ENCODE data around the gene NTM.
"Not testable (repeated sequence)": the region's sequence is repeated elsewhere in the genome, so short reads cannot be mapped to it uniquely, and the experiment has no call there.

Gene NTM

DNA sequence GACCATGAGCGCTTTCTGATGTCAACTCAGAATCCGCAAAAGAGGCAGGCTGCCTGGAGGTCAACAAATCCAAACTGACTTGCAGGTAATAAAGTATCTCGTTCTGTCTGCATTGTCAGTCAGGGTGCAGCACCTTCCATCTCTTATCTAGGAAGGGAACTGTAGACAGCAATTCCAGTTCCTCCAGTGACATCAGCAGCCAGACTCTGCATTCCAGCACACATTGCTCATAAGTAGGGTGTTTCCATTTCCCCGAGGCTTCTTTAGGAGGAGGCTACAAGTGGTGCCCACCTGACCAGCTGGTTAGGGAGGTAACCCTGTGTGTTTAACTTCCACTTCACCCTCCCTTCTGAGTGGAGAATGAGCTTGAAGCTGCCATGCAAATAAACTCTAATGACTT lies 53.3 kb downstream of the NTM start:
- no peak for DNase-seq

DNA sequence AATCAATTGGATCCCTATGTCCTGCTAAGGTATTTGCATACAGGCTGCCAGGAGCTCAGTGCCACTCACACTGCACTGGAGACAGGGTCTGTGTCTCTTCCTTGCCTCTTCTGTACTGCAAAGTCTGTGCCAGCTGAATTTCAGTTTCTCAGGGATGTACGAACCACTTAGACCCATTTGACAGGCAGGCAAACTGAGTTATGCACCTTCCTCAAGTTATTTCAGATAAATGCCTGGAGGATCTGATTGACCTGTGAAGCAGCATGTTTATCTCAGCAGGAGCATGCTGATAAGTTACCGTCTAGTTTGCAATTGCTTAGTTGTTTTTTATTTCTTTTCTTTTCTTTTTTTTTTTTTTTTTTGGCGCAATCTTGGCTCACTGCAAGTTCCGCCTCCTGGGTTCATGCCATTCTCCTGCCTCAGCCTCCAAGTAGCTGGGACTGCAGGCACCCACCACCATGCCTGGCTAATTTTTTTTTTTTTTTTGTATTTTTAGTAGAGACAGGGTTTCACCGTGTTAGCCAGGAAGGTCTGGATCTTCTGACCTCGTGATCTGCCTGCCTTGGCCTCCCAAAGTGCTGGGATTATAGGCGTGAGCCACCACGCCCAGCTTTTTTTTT lies 54.0 kb downstream of the NTM start:
- not testable (repeated sequence) for DNase-seq

DNA sequence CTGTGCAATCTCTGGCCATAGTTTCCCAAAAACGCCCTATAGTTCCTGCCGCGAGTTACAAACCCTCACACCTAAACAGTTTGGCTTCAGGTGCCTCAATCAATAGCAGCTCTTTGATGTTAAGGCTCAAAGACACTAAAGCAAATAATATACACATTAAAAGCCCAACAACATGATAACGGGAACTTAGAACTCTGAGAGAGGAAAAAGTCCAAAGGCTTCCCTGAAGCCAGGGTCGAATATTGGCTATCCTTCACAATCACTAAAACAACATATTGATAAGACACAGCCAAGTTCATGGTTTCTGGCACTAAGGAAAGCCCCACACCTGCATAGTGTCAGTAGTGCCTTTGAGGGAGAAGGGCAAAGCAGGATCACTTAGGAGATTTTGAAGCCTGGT lies 54.9 kb downstream of the NTM start:
- no peak for DNase-seq

DNA sequence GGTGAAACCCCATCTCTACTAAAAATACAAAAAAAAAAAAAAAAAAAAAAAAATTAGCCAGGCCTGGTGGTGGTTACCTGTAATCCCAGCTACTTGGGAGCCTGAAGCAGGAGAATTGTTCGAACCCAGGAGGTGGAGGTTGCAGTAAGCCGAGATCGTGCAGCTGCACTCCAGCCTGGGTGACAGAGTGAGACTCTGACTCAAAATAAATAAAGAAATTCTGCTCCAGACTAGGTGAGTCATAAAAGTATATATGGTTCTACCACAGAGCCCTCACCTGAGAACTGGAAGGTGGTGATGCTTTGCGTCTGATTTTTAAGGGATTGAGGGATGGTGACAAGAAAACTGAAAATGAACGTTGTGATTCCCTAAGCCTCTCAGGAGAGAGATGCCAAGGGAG lies 58.4 kb downstream of the NTM start:
- DNase-seq = no peak

DNA sequence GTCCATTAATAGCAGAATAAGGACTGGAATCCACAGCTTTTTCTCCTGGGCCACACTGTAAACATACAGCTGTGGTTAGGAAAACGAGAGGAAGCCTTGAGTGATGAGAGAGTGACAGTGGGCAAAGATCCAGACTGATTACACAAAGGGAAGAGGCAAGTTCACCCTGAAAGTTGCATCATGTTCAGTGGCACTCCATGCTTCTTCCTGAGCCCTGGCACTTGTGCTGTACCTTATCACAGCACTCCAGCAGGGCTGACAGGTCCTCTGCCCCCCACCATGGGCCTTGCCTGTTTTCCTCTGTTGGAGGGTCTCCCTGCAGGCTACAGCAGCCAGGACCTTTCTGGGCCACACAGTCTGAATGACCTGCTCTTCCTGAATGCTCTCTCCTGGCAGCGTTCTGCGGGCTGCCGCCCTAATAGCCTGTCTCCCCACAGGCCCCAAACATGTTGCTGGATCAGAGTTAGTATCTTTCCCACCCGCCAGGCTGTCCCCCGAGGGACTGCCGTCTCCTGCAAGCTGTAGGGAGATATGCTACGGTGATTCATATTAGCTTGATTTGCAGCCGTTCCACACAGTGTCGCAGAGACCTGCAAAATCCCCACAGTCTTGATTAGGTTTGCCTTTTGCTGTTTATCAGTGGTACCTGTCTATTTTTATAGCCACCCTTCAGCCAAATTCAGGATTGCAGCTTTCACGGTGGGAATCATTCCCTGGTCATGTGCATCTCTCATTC lies 60.2 kb downstream of the NTM start:
- no peak for DNase-seq

DNA sequence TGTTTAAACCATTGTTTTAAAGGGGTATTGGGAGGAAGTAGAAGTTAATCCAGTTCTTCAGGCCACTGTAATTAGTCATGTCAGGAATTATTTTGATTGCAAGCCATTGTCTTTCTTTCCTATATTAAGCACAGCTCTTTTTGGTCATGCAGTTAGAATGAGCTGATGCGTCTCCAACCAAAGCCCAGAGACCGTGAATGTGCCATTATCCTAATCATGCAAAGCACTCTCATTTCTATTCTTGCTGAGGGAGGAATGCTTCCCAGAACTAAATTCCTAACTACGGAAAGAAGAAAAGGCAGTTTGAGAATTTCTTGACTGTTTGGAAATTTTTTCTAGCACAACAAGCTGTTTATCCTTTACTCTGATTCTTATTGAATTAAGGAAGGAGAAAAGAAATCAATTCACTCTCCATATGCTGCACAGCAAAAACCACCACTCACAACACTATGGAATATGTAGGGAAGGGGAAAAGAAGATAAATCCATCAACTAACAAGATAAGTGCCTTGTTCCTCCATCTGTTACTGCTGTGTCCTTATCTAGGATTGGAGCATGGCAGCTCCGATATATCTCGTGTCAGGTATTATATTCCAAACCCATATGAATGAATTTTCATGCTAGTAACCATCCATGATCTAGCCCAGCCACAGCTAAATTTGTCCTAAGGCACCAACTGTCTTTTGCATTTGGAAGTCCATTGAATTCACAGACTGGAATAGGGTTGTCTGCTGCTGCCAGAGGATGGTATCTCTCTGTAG lies 70.8 kb downstream of the NTM start:
- no peak for DNase-seq

DNA sequence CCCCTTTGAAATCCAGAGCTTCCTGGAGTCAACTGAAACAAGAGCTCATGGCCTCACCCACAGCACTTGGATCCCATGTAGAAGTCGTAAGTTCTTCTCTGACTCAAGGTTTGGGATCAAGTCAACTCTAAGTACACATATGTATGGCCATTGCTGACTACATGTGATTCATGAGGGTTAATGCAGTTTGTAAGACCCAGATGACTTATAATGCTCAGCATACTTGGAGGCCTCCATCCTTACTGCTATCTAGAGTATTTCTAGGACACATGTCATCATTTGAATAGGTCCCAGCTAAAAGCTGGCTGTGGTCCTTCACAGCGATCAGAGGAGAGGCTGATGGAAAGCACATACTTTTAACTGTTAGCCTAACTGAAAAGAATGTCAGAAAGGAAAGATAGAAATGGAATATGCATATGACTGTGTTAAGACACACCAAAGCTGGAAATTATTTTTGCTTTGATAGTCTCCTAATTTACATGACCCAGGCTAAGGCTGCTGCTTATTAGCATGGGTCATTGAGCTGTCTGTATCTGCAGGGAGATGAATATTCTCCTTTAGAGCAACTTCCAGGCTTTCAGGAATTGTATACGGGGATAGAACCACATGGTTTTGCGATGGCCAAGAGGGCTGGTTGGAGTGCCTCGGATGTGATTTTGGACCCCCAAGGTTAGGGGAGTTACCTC lies 76.3 kb downstream of the NTM start:
- DNase-seq = no peak

DNA sequence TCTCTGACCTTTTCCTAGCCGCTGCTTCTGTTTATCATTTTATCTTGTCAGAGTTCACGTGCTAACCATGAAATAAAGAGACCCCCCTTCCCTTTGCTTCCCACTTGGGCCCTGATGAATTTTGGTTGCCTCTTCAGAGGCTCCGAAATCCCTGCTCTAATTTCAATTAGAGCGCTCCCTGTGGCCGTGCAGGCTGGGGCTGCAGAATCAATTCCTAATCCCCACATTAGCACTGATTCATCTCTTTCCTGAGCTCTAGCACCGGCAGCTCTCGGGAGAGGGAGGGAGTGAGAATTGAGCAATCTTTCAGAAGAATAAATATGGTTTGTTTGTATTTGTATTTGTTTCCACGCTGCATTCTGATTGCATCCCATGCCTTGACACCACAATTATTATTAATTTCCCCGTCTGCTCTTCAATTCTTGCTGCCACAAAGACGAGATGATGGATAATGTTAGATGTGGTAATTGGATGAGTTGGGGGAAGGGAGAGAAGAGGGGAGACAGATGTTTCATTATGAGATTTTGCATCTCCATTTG lies 76.9 kb downstream of the NTM start:
- DNase-seq = no peak

DNA sequence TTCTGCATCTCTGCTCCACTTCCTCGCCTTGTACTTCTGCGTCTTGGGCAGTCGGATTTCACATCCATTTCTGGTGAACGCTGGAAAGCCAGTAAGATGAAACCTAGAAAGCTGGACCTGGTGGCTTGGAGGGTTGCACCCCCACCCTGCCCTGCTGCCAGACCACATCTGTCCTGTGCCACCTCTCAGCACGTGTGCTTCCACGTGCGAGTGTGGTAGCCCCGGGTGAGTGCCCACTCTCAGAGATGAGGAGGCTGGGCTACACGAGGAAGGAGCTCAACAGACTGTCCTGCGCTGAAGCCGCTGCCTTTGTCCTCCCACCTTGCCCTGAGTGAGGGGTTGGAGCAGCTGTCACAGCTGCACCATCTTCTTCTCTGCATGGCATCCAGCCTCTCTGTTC lies 77.5 kb downstream of the NTM start:
- DNase-seq = no peak

DNA sequence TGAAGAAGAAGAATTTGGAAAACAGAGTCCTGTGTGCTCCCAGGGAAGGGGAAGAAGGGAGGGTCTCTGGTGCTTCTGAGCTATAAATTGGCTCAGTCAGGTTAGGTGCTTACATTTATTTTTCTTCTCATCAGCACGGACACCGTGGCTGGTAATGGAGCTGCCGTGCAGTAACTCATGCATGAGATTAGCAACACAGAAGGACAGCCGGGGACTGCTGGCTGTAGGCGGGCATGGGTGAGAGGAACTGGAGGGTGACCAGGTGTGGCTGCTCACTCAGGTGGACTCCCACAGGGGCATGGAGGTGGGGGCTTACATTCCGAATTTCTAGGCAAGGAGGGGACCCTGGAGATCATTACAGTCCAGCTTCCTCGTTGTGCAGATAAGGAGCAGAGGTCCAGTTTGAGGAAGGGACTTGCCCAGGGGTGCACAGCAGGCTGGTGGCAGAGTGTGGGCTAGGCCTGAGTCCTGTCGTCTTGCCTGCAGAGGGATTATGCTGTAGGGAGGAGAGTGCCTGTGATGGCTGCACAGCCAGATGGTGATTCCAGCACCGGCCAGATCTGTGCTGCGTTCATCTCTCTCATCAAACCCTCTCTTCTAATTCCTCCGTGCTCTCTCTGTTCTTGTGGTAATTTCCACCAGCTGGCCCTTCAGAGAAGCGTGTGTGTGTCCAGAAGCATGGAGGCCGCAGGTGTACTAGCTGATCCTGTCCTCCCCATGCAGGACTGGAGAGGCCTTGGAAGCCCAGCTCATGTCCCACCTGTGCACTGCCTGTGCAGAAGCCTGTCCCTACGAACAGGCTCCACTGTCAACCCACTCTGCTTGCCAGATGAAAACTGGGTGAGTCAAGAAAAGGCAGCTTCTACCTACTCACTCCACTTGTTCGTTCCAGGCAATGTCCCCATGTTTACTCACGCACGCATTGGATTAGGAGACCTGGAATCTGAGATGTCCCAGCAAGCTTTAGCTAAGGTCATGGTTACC lies 78.9 kb downstream of the NTM start:
- DNase-seq = no peak

DNA sequence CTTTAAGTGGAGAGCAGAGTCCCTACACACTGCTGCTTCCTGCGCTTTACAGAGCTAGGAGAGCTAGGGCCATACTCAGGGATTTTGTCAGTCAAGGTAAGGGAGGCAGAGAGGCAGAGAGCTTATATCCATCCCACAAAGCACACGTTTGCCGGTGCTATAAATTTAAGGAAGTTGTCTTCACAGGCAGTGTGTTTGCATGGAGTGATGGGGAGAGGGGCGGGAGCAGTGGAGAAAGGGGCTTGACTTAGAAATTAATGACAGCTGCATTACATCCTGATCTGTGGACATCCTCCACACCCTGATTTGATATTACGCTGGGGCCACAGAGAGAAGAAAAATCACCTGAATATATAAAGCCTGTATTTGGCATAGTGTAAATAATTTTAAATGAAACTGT lies 84.1 kb downstream of the NTM start:
- no peak for DNase-seq

DNA sequence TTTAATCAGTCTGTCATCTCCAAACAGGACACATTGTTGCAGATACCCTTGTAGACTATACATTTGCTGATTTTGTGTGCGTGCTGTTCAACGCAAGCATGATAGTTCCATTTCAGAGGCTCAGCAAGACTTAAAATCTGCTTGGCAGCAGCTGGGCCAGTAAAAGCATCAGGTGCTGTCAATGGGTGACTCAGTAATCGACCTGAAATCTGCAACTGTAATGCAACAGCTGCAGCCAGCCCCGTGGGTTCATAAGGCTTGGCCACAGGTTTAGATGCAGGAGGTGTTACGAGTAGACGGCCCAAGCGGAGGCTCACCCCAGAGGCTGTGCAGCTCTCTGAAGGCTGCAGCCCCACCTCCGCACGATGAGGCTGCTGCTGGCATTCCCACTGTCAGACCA lies 84.6 kb downstream of the NTM start:
- DNase-seq = no peak

DNA sequence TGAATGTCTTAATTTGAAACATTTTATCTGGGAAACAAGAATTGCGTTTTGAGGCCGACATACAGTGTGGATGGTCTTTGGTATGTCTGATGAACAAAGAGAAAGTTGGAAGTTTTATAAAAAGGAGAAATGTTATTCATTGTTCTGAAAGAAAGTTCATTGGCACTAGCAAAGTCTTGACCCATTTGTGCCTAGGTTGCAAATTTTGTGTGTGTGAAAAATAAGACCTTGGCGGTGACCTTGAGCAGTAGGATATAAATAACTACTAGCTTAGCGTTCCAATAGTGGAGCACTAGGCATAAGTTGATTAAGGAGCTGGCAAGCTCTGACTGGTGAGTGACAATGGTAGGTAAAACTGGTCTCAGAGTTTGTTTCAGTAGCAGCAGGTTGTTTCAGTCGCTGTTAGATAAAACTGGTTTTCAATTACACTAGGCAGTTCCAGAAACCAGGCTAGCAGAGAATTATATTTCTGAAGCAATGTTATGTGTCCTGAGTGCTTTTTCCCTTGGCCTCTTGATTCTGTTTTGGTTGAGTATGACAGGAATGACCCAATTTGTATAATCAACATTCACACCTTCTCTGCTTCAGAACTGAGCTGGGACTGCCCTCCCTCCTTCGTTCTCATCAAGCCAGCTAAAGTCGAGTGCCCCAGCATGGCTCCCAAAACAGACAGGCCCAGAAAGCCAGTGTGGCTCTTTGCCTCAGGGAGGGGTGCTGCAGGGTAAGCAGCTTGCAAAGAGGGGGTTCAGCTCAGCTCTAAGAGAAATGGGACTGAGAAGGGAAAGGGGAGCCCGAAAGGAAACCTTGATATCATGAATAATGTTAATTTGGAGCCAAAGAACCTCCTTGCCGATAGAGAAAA lies 85.7 kb downstream of the NTM start:
- DNase-seq = no peak

DNA sequence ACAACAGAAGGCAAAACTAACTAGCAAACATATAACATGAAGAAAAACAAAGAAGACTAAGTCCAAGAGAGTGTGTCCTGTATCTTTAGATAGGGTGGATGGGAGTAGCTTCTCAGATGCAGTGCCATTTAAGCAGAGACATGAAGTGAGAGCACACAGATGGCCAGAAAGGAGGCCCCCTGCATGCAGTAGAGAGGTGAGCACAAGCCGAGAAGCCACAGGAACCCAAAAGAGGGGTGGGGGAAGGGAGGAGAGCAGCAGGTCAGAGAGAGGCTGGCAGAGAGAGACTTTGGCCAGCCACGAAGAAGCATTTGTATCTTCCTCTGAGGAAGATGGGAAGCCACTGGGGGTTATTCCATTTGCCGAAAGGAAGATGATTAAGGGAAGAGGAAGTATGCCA lies 86.7 kb downstream of the NTM start:
- DNase-seq = no peak

DNA sequence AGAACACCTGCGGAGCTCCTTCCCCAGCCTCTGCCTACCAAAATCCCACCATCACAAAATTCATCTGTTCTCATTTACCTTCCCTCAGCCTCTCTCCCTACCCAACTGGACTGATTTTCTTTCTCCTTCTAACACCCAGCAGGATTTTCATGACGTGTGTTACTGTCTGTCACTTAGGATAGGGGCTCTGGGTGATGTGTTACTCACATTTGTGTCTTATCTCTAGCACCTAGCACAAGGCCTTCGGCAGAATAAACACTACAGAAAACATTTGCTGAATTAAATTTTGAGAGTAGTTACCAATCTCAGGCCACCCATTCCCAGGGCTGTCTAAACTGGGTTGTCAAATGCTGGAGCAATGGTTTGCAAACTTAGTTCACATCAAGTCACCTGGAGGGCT lies 88.0 kb downstream of the NTM start:
- no peak for DNase-seq

DNA sequence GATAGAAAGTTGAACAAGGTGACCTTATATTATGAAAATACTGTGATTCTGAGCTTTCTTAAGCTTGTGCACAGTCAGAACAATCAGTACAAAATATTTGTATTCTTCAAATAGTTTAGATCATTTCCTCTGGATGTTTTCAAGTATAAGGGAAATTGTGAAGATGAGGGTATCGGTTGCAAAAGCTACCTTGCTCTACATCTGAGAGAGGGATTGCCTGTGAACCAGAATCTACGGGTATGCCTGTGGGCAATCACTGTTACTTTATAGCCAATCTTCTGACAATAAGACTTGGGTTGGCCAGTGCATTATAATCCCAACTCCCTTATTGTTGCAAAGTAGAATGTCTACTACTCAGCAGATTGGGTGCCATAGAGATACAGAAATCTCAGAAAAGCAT lies 90.5 kb downstream of the NTM start:
- DNase-seq = no peak

DNA sequence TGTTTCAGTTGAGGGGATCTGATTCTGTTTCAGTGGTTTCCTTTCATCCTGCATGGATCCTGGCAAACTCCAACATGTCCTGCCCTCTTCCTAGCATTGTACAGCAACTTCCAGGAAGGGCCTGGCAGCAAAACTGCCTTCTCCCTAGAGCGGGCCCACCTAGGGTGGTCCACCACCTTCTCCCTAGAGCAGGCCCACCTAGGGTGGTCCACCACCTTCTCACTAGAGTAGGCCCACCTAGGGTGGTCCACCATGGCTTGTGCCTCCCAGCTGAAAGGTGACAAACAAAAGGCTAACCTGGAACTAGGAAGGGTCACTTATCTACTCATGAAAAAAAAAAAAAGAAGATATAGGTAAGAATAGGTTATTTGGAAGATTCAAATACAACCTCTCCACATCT lies 92.2 kb downstream of the NTM start:
- DNase-seq = no peak

DNA sequence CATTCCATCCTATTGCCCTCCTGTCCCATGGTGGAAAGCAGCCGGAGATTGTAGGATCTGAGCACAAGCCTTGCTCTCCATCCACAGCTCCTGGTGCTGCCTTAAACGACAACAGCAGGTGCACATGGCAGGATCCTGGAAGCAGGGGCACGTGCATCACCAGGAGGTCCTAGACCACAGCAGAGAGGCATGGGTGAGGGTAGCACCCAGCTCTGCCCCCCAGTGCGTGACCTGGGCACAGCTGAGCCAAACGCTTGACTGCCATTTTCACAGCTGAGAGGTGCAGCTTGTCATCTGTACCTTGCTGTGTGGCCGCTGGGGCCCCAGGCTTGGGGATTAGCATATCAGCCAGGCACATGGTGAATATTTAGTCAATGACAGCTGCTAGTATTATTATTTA lies 92.7 kb downstream of the NTM start:
- DNase-seq = no peak

DNA sequence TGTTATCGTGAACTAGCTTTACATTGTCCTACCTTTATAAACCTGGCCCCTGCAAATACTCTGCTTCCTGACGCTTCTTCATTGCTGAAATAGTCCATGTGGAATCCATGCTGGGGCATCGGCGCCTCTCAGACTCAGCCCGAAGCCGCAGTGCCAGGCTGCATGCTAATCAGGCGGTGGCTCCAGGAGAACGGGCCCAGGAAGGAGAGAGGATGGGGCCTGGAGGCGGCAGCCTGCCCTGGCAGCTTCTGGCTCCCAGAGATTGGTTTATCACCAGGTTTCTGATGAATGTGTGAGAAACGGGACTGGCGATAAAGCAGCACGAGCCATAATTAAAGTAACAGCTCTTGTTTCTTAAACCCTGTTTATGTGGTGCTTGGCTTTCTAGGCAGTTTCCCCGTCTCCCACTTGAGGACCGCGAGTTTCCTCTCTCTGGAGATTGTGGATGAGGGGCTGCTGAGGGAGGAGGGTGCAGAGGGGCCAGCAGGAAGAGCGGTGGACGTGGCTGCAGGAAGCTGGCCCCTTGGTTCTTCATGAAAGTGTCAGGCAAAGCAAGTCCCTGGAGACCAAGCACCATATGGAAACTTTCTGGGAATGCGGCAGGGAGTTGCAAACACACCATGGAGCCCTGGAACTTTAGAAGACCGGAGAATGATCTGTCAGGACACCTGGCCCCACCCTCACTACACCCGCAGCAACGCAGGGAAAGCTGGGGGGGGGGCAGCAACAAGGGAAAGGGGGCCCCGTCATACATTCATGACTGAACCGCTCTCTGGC lies 93.4 kb downstream of the NTM start:
- DNase-seq = no peak

DNA sequence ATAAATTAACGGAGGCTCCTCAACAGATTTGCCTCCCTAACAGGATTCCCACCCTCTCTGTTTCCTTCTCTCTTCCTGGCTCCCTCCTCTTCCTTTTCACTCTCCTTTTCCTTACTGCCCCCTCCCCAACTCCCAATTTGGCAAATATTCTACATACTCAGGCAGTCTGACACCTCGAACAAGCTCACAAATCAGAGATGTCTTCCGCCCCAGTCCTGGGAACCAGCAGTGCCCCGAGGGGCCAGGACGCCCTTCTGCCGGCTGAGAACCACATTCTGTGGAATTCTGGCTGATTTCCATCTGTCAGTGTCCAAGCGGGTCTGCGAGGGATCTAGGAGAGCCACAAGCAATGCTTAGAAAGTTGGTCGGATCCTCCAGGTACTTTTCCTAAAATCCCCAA lies 94.0 kb downstream of the NTM start:
- no peak for DNase-seq
